RWPE2 (cell line): ENCODE results near the gene IFT57.

Experiments used
- ATAC-seq: fragments of 200-7000 bp; cut with Tn5 transposase; 3 replicates; pipeline ENCODE4 v1.9.1; 2021; ENCODE audit warnings: low read depth
- DNase-seq: peaks from one replicate; pipeline ENCODE4 v3.0.0-alpha.2; 2020; ENCODE audit warnings: low spot score
- H3K27ac ChIP-seq: fragments of 450-650 bp; 2 replicates; pipeline ENCODE4 v1.5.1; 2017; ENCODE audit warnings: mild to moderate bottlenecking; ENCODE audit not compliant: poor library complexity, severe bottlenecking
- H3K27me3 ChIP-seq: fragments of 250-450 bp; sonication (Bioruptor Pico); 2 replicates; pipeline ENCODE4 v1.5.1; 2021; ENCODE audit warnings: mild to moderate bottlenecking, moderate library complexity; ENCODE audit not compliant: insufficient read depth, poor library complexity, severe bottlenecking
- H3K36me3 ChIP-seq: fragments of 250-450 bp; sonication (Bioruptor Pico); 2 replicates; pipeline ENCODE4 v1.5.1; 2020; ENCODE audit warnings: low read depth, mild to moderate bottlenecking, moderate library complexity
- H3K4me1 ChIP-seq: fragments of 250-450 bp; sonication (Bioruptor Pico); 2 replicates; pipeline ENCODE4 v1.5.1; 2021; ENCODE audit warnings: mild to moderate bottlenecking, moderate library complexity; ENCODE audit not compliant: insufficient read depth, poor library complexity, severe bottlenecking
- H3K4me3 ChIP-seq: fragments of 250-450 bp; sonication (Bioruptor Pico); 2 replicates; pipeline ENCODE4 v1.5.1; 2021; ENCODE audit warnings: mild to moderate bottlenecking, moderate library complexity; ENCODE audit not compliant: severe bottlenecking
- H3K9me3 ChIP-seq: fragments of 250-450 bp; sonication (Bioruptor Pico); 2 replicates; pipeline ENCODE4 v1.5.1; 2021; ENCODE audit warnings: mild to moderate bottlenecking, moderate library complexity; ENCODE audit not compliant: severe bottlenecking
- CTCF ChIP-seq: fragments of 450-650 bp; IDR thresholded peaks from one replicate; pipeline ENCODE4 v1.5.1; 2017; ENCODE audit warnings: mild to moderate bottlenecking, moderate library complexity; ENCODE audit not compliant: poor library complexity, severe bottlenecking

IFT57 gene

GRCh38 chr3:108180194-108180593, 42.0 kb downstream of the IFT57 start:
- Histone ChIP-seq H3K27me3 (no peaks in the 10 kb centered on the region), H3K36me3 (no peaks in the 10 kb centered on the region), H3K4me3 (no peak overlapping the region), H3K4me1 (peaks cover 5% of the 10 kb centered on the region), H3K9me3 (no peaks in the 10 kb centered on the region), H3K27ac (peak overlapping the region; percentile 15)
- no peak for DNase-seq
- TF ChIP-seq CTCF: no peak
- ATAC-seq: peak; percentile 86

- Histone ChIP-seq H3K4me3 (no peak overlapping the region), H3K27ac (no peak overlapping the region), H3K4me1 (peaks cover 5% of the 10 kb centered on the region), H3K27me3 (no peaks in the 10 kb centered on the region), H3K9me3 (no peaks in the 10 kb centered on the region), H3K36me3 (no peaks in the 10 kb centered on the region)
- TF ChIP-seq CTCF: no peak
- DNase-seq: no peak
- peak; percentile 53; the same call in 1 of the 3 replicates for ATAC-seq
Observed at GRCh38 chr3:108178676-108179075, 43.5 kb downstream of the IFT57 start.

- ATAC-seq: no peak
- DNase-seq: no peak
- peaks cover 5% of the 10 kb centered on the region for H3K4me1 ChIP-seq
- H3K27me3 ChIP-seq: no peaks in the 10 kb centered on the region
- no peak overlapping the region for H3K27ac ChIP-seq
- TF ChIP-seq CTCF: no peak
- no peaks in the 10 kb centered on the region for H3K36me3 ChIP-seq
- H3K9me3 ChIP-seq: no peaks in the 10 kb centered on the region
- no peak overlapping the region for H3K4me3 ChIP-seq
Observed at GRCh38 chr3:108177536-108177935, 44.7 kb downstream of the IFT57 start.

GRCh38 chr3:108175352-108175751, 46.9 kb downstream of the IFT57 start:
- ATAC-seq (no peak), DNase-seq (no peak)
- H3K27me3 ChIP-seq: no peaks in the 10 kb centered on the region
- no peak for TF ChIP-seq CTCF
- no peak overlapping the region for H3K4me3 ChIP-seq
- H3K4me1 ChIP-seq: no peaks in the 10 kb centered on the region
- no peak overlapping the region for H3K27ac ChIP-seq
- H3K36me3 ChIP-seq: no peaks in the 10 kb centered on the region
- H3K9me3 ChIP-seq: no peaks in the 10 kb centered on the region

- no peak for DNase-seq
- Histone ChIP-seq H3K4me1 (no peaks in the 10 kb centered on the region), H3K36me3 (no peaks in the 10 kb centered on the region), H3K27me3 (no peaks in the 10 kb centered on the region), H3K4me3 (no peak overlapping the region), H3K27ac (no peak overlapping the region), H3K9me3 (no peaks in the 10 kb centered on the region)
- no peak for ATAC-seq
- TF ChIP-seq CTCF: no peak
Observed at GRCh38 chr3:108171106-108171505, 51.1 kb downstream of the IFT57 start.
